Measurements from ENCODE around the gene PPP1R36.
A peak's percentile ranks its signal among the peaks of the same experiment; 100 is the strongest.
"Not testable (repeated sequence)": the region's sequence is repeated elsewhere in the genome, so short reads cannot be mapped to it uniquely, and the experiment has no call there.

The PPP1R36 gene

GRCh38 chr14:64520699-64521098 lies 29.1 kb upstream of the PPP1R36 start:
- no peak for DNase-seq

- DNase-seq: no peak
These were observed 27.0 kb upstream of the PPP1R36 start for GRCh38 chr14:64522591-64523355.

GRCh38 chr14:64525354-64525753 lies 24.4 kb upstream of the PPP1R36 start:
- DNase-seq: no peak

GRCh38 chr14:64531567-64531966 lies 18.2 kb upstream of the PPP1R36 start:
- no peak for DNase-seq

DNA sequence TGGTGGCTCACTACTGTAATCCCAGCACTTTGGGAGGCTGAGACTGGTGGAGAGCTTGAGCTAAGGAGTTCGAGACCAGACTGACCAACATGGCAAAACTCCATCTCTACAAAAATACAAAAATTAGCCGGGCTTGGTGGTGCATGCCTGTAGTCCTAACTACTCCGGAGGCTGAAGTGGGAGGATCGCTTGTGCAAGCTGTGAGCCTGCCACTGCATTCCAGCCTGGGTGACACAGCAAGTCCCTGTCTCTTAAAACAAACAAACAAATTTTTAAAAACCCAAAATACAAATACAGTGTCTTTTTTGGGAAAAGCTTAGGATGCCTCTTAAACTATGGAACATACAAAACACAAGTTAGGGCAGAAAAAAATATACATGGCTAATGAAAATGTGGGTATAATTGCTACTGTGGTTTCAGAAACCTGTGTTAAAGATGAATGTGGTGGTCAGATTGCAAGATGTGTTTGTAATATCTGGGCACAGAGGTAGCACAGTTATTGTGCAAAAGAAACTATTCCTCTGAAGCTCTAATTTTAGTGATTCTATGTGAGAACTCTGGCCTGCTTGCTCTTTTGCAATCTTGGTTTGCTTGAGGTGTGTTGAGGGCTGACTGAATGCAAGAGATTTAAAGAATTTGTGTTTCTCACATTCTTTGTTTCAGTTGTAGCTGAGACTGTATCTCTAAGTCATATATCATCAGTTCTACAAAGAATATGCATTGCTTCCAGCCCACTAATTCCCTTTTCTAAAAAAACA lies 13.1 kb upstream of the PPP1R36 start:
- DNase-seq: no peak

DNA sequence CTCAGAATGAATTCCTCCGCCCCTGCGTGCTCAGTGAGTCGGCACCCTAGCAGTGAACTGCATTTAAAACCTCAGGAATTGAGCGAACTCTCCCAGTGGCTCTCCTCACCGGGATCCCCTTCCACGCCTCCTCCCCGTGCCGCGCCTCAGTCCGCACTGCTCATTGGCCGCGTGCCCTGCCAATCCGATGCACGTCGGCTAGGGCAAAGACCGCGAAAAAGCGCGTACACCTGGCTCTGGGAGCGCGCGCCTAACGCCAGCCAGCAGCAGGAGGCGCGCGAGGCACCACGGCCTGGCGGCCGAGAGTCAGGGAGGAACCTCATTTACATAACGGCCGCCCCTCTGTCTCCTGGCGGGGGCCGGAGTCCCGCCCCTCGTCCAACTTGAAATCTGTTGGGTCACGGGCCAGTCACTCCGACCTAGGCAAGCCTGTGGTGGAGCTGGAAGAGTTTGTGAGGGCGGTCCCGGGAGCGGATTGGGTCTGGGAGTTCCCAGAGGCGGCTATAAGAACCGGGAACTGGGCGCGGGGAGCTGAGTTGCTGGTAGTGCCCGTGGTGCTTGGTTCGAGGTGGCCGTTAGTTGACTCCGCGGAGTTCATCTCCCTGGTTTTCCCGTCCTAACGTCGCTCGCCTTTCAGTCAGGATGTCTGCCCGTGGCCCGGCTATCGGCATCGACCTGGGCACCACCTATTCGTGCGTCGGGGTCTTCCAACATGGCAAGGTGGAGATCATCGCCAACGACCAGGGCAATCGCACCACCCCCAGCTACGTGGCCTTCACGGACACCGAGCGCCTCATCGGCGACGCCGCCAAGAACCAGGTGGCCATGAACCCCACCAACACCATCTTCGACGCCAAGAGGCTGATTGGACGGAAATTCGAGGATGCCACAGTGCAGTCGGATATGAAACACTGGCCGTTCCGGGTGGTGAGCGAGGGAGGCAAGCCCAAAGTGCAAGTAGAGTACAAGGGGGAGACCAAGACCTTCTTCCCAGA lies 9.3 kb upstream of the PPP1R36 start, which contains the start of gene HSPA2:
HSPA2 (plus strand) TSS at position 534 of the 995 bp plus-strand sequence; CDS start at position 643, 109 bp downstream.
- peak; percentile 17 to 87 for DNase-seq

DNA sequence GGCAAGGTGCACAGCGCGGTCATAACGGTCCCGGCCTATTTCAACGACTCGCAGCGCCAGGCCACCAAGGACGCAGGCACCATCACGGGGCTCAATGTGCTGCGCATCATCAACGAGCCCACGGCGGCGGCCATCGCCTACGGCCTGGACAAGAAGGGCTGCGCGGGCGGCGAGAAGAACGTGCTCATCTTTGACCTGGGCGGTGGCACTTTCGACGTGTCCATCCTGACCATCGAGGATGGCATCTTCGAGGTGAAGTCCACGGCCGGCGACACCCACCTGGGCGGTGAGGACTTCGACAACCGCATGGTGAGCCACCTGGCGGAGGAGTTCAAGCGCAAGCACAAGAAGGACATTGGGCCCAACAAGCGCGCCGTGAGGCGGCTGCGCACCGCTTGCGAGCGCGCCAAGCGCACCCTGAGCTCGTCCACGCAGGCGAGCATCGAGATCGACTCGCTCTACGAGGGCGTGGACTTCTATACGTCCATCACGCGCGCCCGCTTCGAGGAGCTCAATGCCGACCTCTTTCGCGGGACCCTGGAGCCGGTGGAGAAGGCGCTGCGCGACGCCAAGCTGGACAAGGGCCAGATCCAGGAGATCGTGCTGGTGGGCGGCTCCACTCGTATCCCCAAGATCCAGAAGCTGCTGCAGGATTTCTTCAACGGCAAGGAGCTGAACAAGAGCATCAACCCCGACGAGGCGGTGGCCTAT lies 8.3 kb upstream of the PPP1R36 start:
- DNase-seq: no peak

GRCh38 chr14:64541972-64542835 lies 7.6 kb upstream of the PPP1R36 start:
- DNase-seq: no peak

DNA sequence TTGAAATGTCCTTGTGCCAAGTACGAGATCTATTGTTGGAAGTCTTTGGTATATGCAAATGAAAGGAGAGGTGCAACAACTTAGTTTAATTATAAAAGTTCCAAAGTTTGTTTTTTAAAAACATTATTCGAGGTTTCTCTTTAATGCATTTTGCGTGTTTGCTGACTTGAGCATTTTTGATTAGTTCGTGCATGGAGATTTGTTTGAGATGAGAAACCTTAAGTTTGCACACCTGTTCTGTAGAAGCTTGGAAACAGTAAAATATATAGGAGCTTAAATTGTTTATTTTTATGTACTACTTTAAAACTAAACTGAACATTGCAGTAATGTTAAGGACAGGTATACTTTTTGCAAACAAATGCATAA lies 6.9 kb upstream of the PPP1R36 start:
- DNase-seq: no peak

DNA sequence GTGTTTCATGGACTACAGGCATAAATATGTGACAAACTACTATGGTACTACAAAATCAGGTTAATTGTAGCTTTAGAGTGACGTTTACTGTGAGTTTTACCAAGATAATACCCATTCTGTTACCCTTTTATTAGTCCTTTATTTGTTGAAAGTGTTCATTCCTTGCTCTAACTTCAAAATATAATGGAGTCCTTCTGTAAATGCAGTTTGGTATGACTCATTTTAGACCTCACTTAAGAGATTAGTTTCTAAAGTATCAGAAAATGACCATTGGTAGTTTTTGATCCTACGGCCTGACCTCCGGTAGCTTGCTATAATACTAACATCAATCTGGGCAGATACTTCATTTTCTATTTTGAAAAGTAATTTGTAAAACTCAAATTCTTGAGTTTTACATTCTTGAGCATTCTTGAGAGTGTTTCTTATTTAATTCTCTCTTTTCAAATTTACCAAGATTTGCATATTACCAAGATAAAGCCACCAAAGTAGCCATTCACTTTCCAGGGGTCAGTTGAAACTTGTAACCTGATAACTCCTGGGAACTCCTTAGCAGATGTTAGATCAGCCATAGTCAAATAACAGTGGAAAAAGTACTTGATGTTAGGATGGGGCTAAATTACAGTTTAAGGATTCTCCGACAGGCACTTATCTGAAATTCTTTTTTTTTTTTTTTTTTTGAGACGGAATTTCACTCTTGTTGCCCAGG lies 5.0 kb upstream of the PPP1R36 start:
- no peak for DNase-seq

DNA sequence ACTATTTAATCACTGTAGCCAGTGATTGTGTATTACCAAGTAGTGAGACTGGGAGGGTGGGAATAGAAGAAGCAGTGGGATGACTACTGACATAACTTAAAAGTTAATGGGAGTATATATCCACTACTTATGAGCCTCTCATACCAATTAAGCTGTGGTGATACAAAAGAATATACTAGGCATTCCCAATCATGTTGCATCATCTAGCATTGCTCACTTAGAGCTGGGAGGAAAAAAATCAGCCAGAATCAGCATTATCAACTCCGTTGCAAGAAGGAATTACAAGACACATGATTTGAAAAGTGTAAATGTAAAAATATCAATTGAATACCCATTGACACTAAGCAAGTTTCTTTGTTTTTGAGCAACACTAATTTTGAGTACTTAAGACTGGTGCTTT lies 745 bp upstream of the PPP1R36 start:
- DNase-seq: no peak

DNA sequence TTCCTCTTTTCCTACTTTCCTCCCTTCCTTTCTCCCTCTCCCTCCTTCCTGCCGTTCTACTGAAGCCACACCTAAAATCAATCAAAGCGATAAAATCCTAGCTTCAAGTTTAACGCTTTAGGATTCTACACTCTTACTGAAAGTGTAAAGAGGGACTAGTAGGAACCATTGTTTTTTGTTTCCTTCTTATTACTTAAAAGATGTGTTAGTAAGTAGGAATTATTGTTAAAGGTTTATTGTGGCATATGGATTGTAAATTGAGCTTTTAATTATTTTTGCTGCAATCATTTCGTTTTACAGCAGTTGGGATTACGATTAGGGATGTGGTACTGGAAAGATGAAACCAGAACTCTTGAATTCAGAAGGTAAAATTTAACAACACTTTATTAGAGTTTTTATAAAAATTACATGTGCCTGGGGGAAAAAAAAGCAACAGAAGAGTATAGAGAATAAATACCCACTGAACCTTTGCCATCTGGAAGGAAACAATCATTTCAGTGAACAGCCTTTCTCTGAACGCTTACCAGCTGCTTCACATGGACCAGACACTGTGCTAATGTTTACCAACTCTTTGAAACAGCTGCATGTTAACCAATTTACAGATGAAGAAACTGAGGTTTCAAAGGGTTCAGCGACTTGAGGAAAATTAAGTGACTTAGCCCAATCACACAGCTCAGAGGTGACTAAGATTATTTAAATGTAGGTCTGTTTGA lies 1.0 kb downstream of the PPP1R36 start:
- DNase-seq: no peak

DNA sequence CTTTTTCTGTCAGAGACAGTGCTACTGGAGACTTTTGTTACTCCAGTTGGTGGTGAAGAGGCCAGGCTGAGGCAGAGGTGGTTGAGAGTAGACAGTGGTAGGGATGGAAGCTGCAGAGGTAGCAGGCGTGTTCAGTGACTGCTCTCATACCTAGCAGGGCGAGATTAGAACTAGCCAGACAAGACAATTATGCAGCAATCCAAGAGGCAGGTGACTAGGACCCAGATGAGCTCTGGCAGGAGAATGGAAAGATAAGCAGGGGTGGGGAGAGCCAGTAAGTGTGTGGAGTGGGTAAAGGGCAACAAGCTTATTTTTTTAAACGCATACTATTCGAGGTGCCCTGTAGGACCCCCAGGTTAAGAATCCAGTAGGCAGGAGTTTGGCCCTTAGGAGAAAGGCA lies 4.8 kb downstream of the PPP1R36 start:
- no peak for DNase-seq

DNA sequence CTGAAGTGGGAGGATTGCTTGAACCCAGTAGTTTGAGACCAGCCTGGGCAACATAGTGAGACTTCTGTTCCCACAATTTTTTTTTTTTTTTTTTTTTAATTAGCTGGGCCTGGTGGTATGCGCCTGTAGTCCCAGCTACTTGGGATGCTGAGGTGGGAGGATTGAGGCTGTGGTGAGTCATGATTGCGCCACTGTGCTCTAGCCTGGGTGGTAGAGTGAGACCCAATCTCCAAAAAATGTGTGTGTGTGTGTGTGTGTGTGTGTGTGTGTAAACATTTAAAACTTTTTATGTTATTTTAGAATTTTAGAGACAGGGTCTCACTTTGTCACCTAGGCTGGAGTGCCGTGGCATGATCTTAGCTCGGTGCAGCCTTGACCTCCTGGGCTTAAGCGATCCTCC lies 6.8 kb downstream of the PPP1R36 start:
- DNase-seq: no peak

- not testable (repeated sequence) for DNase-seq
These were observed 8.5 kb downstream of the PPP1R36 start for GRCh38 chr14:64558216-64558615.

- DNase-seq: no peak
These were observed 11.9 kb downstream of the PPP1R36 start for GRCh38 chr14:64561631-64562030.

GRCh38 chr14:64562436-64562835 lies 12.7 kb downstream of the PPP1R36 start:
- no peak for DNase-seq

DNA sequence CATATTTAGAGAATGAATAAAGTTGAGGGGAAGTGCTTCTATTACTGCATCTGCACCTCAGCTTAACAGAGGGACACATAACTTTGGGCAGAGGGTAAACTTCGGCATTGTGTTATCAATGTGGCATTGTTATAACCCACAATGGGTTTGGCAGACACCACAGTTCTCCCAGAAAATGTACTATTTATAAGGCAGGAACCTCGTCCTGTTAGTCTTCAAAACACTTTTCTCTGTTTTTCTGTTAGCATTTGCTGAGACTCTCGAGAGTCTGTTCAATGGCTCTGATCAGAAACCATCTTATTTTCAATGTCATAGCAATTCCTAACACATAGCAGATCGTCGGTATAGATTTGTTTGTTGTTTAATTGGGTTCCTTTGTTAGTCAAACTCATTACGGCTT lies 13.9 kb downstream of the PPP1R36 start:
- DNase-seq: no peak

DNA sequence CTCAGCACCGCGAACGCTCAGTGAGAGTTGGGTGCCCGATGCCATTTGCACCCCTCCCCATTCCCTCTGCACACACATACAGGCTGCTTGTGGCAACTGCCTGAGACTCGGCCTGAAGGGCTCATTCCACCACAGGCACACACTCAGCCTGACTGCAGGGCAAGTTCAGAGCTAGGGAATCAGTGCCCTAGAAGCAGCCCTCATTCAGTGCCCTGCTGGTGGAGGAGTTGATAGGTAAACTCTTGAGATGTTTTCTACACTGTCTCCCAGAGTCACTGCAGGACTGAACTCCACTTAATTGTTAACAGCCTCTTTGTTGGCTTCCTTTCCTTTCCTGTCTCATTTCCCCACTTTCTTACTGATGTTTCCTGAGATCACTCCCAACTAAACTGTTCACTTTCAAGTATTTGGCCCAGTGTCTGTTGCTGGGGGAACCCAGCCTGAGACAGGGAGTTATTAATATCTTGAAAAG lies 16.9 kb downstream of the PPP1R36 start:
- DNase-seq: no peak

- no peak for DNase-seq
These were observed 19.4 kb downstream of the PPP1R36 start for GRCh38 chr14:64569138-64569631.
